Esophagus squamous epithelium (tissue), 4 donors: ENCODE data around the gene BTG2.
A peak's percentile ranks its signal among the peaks of the same experiment; 100 is the strongest.

Experiments used
- POLR2A ChIP-seq, 4 donors: fragments of 450-650 bp; IDR thresholded peaks; one replicate each; pipeline ENCODE4 v1.6.1; 2017; ENCODE audit warnings: antibody characterized with exemption in 4 of 4, mild to moderate bottlenecking in 4 of 4, moderate library complexity in 3 of 4
- TF ChIP-seq, protein P1 (sequence below), 6 experiments: fragments of 450-650 bp in 4 of 6; fragments of 200-600 bp in 2 of 6; sonication (generic) in 2 of 6; IDR thresholded peaks; one replicate each; pipeline ENCODE4 v1.5.1; 2016 to 2019; ENCODE audit warnings: antibody characterized with exemption in 6 of 6, mild to moderate bottlenecking in 4 of 6, moderate library complexity in 4 of 6

DNA sequence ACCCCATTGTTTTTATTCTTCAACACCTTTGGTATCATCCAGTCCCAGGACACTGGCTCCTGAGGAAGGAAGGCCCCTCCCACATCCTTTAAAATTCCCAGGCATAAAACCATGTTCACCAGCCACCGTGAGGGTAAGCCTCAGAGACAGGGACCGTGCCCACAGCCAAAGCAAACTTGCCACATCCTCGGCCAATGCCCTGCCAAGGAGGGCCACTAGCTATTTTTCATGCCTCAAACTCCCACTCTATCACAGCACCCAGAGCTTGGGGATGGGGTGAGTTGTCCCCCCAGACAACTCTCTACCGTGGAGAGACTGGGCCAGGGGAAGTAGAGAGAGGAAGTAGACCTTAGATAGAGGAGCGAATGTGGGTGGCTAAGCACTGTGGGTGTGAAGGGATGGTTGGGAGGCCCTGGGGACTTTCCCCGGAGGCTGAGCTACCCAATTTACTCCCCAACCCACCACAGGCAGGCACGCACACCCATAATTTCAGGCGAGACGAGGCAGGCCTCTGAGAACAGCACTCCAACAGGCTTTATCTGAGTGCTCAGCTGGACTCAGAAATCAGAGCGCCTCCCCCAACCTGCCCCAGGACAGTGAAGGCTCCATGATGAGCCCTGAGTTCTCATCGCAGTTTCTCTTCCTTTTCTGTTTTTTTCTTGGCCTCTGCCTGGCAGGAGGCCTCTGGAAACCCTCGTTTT lies 15.9 kb upstream of the BTG2 start:
- TF ChIP-seq, protein P1, sequence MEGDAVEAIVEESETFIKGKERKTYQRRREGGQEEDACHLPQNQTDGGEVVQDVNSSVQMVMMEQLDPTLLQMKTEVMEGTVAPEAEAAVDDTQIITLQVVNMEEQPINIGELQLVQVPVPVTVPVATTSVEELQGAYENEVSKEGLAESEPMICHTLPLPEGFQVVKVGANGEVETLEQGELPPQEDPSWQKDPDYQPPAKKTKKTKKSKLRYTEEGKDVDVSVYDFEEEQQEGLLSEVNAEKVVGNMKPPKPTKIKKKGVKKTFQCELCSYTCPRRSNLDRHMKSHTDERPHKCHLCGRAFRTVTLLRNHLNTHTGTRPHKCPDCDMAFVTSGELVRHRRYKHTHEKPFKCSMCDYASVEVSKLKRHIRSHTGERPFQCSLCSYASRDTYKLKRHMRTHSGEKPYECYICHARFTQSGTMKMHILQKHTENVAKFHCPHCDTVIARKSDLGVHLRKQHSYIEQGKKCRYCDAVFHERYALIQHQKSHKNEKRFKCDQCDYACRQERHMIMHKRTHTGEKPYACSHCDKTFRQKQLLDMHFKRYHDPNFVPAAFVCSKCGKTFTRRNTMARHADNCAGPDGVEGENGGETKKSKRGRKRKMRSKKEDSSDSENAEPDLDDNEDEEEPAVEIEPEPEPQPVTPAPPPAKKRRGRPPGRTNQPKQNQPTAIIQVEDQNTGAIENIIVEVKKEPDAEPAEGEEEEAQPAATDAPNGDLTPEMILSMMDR (IDR thresholded peaks at IDR 0.05) = peak in 1 of 6 experiments; percentile 6
- TF ChIP-seq POLR2A (IDR thresholded peaks at IDR 0.05) = peak in 2 of 4 donors; percentile 16 to 58
